Smooth muscle cell (in vitro differentiated cells): Measurements from ENCODE around the gene FHIT. TPM values are rescaled to one million over a fixed set of nuclear protein-coding genes. Genes with fewer than 3 reads are reported as not detected.

ENCODE experiments used
- DNase-seq: peaks from one replicate; lab custom pipeline; 2025; ENCODE audit not compliant: unreplicated experiment; lab: John Stamatoyannopoulos, UW
- H2AFZ ChIP-seq: fragments of 200-600 bp; sonication (generic); 2 replicates; pipeline ENCODE4 v1.6.0; 2016; ENCODE audit warnings: antibody characterized with exemption, low read depth, mild to moderate bottlenecking
- H3F3A ChIP-seq: fragments of 200-600 bp; sonication (generic); 2 replicates; pipeline ENCODE4 v1.6.0; 2017; ENCODE audit warnings: antibody characterized with exemption, low read depth
- H3K27ac ChIP-seq: fragments of 200-600 bp; sonication (generic); 2 replicates; pipeline ENCODE4 v1.5.1; 2016; ENCODE audit warnings: low read depth, mild to moderate bottlenecking
- H3K27me3 ChIP-seq: fragments of 200-600 bp; sonication (generic); 2 replicates; pipeline ENCODE4 v1.6.1; 2016; ENCODE audit warnings: low read depth, mild to moderate bottlenecking
- H3K36me3 ChIP-seq: fragments of 200-600 bp; sonication (generic); 2 replicates; pipeline ENCODE4 v1.5.1; 2016; ENCODE audit warnings: low read depth
- H3K4me1 ChIP-seq: fragments of 200-600 bp; sonication (generic); 2 replicates; pipeline ENCODE4 v1.5.1; 2016; ENCODE audit warnings: low read depth
- H3K4me2 ChIP-seq: fragments of 200-600 bp; sonication (generic); 2 replicates; pipeline ENCODE4 v1.6.0; 2016; ENCODE audit warnings: mild to moderate bottlenecking
- H3K4me3 ChIP-seq: fragments of 200-600 bp; sonication (generic); 2 replicates; pipeline ENCODE4 v1.5.1; 2016; ENCODE audit warnings: mild to moderate bottlenecking
- H3K79me2 ChIP-seq: fragments of 200-600 bp; sonication (generic); 2 replicates; pipeline ENCODE4 v1.6.0; 2016; ENCODE audit warnings: low read depth, mild to moderate bottlenecking
- H3K9ac ChIP-seq: fragments of 200-600 bp; sonication (generic); 2 replicates; pipeline ENCODE4 v1.6.0; 2016; ENCODE audit warnings: low read depth
- H3K9me3 ChIP-seq: fragments of 200-600 bp; sonication (generic); replicated peaks from 2 replicates; pipeline ENCODE4 v1.5.1; 2016; ENCODE audit warnings: low read depth
- H4K20me1 ChIP-seq: fragments of 200-600 bp; sonication (generic); 2 replicates; pipeline ENCODE4 v1.6.0; 2016; ENCODE audit warnings: low read depth
- CTCF ChIP-seq: fragments of 200-600 bp; sonication (generic); IDR thresholded peaks from 2 replicates; pipeline ENCODE4 v1.5.1; 2017; ENCODE audit warnings: borderline replicate concordance, mild to moderate bottlenecking, antibody characterized with exemption; ENCODE audit not compliant: insufficient read depth, poor library complexity, severe bottlenecking
- WGBS: methylation state at CpG from one replicate; pipeline ENCODE4 v1.1.7; 2016; ENCODE audit warnings: low lambda C conversion rate; 5-methylcytosine and 5-hydroxymethylcytosine counted together
- polyA plus RNA-seq: library from polyadenylated mRNA; unstranded; fragments of >200 nt; fragmentation: Nextera tagmentation; extraction: Ambion mirVana; gene quantifications from 2 replicates; pipeline ENCODE4 v1.2.1, GENCODE V29; 2016
- total RNA-seq: library from RNA; depleted of rRNA; stranded (reverse); fragments of >200 nt; gene quantifications from 2 replicates; pipeline ENCODE4 v1.2.3, GENCODE V29; 2014

Gene FHIT
- total and polyA plus RNA-seq, 2 experiments from 2014 or later = 5.9 to 6.7 TPM

- WGBS = 74% methylated on average over 12 of the region's 12 CpGs
- Histone ChIP-seq H3K9me3 (no peaks in the 10 kb centered on the region), H3K79me2 (no peaks in the 10 kb centered on the region), H2AFZ (no peak overlapping the region), H4K20me1 (no peaks in the 10 kb centered on the region), H3K4me3 (no peak overlapping the region), H3K4me1 (peaks cover 15% of the 10 kb centered on the region), H3F3A (peaks cover 27% of the 10 kb centered on the region), H3K27ac (peak overlapping the region; percentile 91), H3K4me2 (peak overlapping the region; percentile 35), H3K9ac (peak overlapping the region; percentile 53), H3K27me3 (no peaks in the 10 kb centered on the region), H3K36me3 (no peaks in the 10 kb centered on the region)
- DNase-seq = no peak
- TF ChIP-seq CTCF = no peak
Measured at GRCh38 chr3:59772416-59773408, 1478.5 kb downstream of the FHIT start.

- Histone ChIP-seq H3K4me3 (no peak overlapping the region), H3K9me3 (no peaks in the 10 kb centered on the region), H4K20me1 (no peaks in the 10 kb centered on the region), H3K27me3 (no peaks in the 10 kb centered on the region), H2AFZ (no peak overlapping the region), H3F3A (peaks cover 30% of the 10 kb centered on the region), H3K79me2 (no peaks in the 10 kb centered on the region), H3K27ac (peak overlapping the region; percentile 91), H3K4me1 (peaks cover 15% of the 10 kb centered on the region), H3K36me3 (no peaks in the 10 kb centered on the region), H3K9ac (peak overlapping the region; percentile 53), H3K4me2 (peak overlapping the region; percentile 35)
- WGBS = 1% methylated on average over 3 of the region's 3 CpGs
- no peak for TF ChIP-seq CTCF
- DNase-seq = no peak
Measured at GRCh38 chr3:59771768-59772181, 1479.5 kb downstream of the FHIT start.

GRCh38 chr3:59769127-59769750 is 1482.0 kb downstream of the FHIT start:
- Histone ChIP-seq H3K4me2 (no peak overlapping the region), H3K4me1 (peaks cover 12% of the 10 kb centered on the region), H3K27ac (no peak overlapping the region), H3K4me3 (no peak overlapping the region), H3K36me3 (no peaks in the 10 kb centered on the region), H3K79me2 (no peaks in the 10 kb centered on the region), H3K27me3 (no peaks in the 10 kb centered on the region), H2AFZ (no peak overlapping the region), H3K9ac (no peak overlapping the region), H3F3A (peaks cover 31% of the 10 kb centered on the region), H4K20me1 (no peaks in the 10 kb centered on the region), H3K9me3 (no peaks in the 10 kb centered on the region)
- WGBS = 97% methylated on average over 13 of the region's 13 CpGs
- no peak for DNase-seq
- no peak for TF ChIP-seq CTCF
